HL-60 (cell line): ENCODE measurements around the gene GOT1.

Experiments
- DNase-seq, 2 experiments: peaks; one replicate each; pipeline ENCODE4 v3.0.0-alpha.2; 2010 to 2020; ENCODE audit warnings: low read depth in 1 of 2, low spot score in 1 of 2
- H3K27ac ChIP-seq: fragments of 250-450 bp; sonication (Bioruptor Pico); replicated peaks from 2 replicates; pipeline ENCODE4 v1.5.1; 2020; ENCODE audit warnings: mild to moderate bottlenecking, moderate library complexity
- H3K27me3 ChIP-seq: fragments of 250-450 bp; sonication (Bioruptor Pico); 2 replicates; pipeline ENCODE4 v1.5.1; 2021; ENCODE audit warnings: mild to moderate bottlenecking, moderate library complexity; ENCODE audit not compliant: insufficient read depth, poor library complexity, severe bottlenecking
- H3K4me3 ChIP-seq: replicated peaks from 2 replicates; pipeline ENCODE4 v1.5.1; 2011; ENCODE audit warnings: mild to moderate bottlenecking, control low read depth, low read length; ENCODE audit not compliant: insufficient read depth
- GABPA ChIP-seq: IDR thresholded peaks from 2 replicates; pipeline ENCODE4 v1.6.1; 2012; ENCODE audit warnings: low read depth
- POLR2AphosphoS5 ChIP-seq: IDR thresholded peaks from 2 replicates; pipeline ENCODE4 v1.6.1; 2012; ENCODE audit warnings: low read depth
- SPI1 ChIP-seq: IDR thresholded peaks from 2 replicates; pipeline ENCODE4 v1.6.1; 2012; ENCODE audit warnings: low read depth, mild to moderate bottlenecking, borderline replicate concordance
- TF ChIP-seq, protein P1 (sequence below): IDR thresholded peaks from 2 replicates; pipeline ENCODE4 v1.6.1; 2012; ENCODE audit warnings: low read depth; ENCODE audit not compliant: insufficient replicate concordance
- TF ChIP-seq, protein P2 (sequence below): IDR thresholded peaks from one replicate; pipeline ENCODE4 v1.5.1; 2011; ENCODE audit warnings: low read length, control low read depth, inconsistent platforms; ENCODE audit not compliant: insufficient read depth

GOT1 gene

DNA sequence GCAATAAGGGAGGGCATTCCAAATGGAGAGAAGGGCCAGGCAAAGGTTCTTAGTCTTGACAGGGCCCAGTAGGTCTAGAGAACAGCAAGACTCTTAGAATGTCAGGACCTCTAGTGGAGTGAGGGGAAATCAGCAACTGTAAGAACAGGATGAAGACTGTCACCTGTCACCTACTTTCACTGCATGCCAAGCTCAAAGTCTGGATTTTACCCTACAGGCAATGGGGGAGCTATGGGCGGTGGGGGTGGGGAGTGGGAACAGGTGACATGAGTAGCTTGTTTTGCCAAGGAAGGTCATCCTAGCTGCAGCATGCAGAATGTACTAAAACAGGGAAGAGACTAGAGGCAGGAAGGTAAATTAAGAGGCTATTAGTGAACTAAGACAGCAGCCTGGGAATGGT, 18.3 kb downstream of the GOT1 start:
- Histone ChIP-seq H3K27ac (no peak overlapping the region), H3K4me3 (no peak overlapping the region), H3K27me3 (no peaks in the 10 kb centered on the region)
- DNase-seq = no peak
- no peak for TF ChIP-seq POLR2AphosphoS5
- no peak for TF ChIP-seq GABPA
- TF ChIP-seq SPI1 = no peak
- TF ChIP-seq, protein P1, sequence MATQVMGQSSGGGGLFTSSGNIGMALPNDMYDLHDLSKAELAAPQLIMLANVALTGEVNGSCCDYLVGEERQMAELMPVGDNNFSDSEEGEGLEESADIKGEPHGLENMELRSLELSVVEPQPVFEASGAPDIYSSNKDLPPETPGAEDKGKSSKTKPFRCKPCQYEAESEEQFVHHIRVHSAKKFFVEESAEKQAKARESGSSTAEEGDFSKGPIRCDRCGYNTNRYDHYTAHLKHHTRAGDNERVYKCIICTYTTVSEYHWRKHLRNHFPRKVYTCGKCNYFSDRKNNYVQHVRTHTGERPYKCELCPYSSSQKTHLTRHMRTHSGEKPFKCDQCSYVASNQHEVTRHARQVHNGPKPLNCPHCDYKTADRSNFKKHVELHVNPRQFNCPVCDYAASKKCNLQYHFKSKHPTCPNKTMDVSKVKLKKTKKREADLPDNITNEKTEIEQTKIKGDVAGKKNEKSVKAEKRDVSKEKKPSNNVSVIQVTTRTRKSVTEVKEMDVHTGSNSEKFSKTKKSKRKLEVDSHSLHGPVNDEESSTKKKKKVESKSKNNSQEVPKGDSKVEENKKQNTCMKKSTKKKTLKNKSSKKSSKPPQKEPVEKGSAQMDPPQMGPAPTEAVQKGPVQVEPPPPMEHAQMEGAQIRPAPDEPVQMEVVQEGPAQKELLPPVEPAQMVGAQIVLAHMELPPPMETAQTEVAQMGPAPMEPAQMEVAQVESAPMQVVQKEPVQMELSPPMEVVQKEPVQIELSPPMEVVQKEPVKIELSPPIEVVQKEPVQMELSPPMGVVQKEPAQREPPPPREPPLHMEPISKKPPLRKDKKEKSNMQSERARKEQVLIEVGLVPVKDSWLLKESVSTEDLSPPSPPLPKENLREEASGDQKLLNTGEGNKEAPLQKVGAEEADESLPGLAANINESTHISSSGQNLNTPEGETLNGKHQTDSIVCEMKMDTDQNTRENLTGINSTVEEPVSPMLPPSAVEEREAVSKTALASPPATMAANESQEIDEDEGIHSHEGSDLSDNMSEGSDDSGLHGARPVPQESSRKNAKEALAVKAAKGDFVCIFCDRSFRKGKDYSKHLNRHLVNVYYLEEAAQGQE = no peak
- TF ChIP-seq, protein P2, sequence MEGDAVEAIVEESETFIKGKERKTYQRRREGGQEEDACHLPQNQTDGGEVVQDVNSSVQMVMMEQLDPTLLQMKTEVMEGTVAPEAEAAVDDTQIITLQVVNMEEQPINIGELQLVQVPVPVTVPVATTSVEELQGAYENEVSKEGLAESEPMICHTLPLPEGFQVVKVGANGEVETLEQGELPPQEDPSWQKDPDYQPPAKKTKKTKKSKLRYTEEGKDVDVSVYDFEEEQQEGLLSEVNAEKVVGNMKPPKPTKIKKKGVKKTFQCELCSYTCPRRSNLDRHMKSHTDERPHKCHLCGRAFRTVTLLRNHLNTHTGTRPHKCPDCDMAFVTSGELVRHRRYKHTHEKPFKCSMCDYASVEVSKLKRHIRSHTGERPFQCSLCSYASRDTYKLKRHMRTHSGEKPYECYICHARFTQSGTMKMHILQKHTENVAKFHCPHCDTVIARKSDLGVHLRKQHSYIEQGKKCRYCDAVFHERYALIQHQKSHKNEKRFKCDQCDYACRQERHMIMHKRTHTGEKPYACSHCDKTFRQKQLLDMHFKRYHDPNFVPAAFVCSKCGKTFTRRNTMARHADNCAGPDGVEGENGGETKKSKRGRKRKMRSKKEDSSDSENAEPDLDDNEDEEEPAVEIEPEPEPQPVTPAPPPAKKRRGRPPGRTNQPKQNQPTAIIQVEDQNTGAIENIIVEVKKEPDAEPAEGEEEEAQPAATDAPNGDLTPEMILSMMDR = no peak

DNA sequence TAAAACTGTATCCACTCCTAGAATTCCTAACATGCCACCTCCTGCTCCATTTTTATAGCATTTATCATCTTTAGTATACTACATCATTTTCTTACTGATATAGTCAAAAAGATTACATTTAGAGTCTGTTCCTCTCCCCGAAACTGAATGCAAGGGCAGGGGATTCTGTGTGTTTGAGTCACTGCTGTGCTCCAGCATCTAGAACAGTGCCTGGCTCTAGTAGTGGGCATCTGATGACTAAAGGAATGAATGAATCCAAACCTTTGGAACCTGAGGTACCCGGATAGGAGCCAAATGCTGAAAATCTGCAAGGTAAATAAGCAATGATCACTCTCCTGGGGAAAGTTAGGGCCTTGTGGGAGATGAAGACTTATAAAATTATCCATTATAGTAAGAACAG, 18.9 kb downstream of the GOT1 start:
- H3K27ac ChIP-seq = no peak overlapping the region
- TF ChIP-seq, protein P2 = no peak
- TF ChIP-seq, protein P1 = no peak
- TF ChIP-seq GABPA (no peak), SPI1 (no peak), POLR2AphosphoS5 (no peak)
- no peak for DNase-seq
- H3K27me3 ChIP-seq = no peaks in the 10 kb centered on the region
- no peak overlapping the region for H3K4me3 ChIP-seq

DNA sequence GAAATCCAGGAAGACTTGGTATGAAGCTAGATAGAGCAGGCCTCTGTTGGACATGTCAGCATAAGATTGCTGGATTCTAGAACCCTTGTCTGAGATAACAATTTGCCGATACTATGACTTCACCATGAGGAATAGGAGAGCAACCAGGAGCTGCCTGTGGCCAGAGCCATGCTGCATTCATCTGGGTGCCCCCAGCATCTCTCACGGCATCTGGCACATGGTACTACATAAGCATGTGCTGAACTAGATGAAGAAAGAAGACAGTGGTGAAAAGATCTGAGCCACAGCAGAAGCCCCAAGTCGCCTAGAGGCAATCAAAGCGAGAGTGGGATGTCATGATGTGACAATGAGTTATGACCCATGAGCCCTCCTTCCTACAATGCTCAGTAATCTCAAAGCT, 19.5 kb downstream of the GOT1 start:
- no peaks in the 10 kb centered on the region for H3K27me3 ChIP-seq
- TF ChIP-seq, protein P2 = no peak
- TF ChIP-seq, protein P1 = no peak
- TF ChIP-seq SPI1 (no peak), POLR2AphosphoS5 (no peak), GABPA (no peak)
- no peak overlapping the region for H3K4me3 ChIP-seq
- H3K27ac ChIP-seq = no peak overlapping the region
- DNase-seq = no peak
